ENCODE data around the gene IL17RB. TPM values are rescaled to one million over a fixed set of nuclear protein-coding genes. Genes with fewer than 3 reads are reported as not detected.

The IL17RB gene
- total RNA-seq, 1 donor = under 0.01 TPM

DNA sequence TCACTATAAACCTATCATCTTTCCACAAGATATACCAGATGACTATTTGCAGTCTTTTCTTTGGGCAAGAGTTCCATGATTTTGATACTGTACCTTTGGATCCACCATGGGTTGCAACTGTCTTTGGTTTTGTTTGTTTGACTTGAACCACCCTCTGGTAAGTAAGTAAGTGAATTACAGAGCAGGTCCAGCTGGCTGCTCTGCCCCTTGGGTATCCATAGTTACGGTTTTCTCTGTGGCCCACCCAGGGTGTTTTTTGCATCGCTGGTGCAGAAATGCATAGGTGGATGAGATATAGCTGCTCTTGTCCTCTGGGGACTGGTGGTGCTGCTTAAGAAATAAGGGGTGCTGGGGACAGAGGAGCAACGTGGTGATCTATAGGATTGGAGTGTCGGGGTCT is 33.9 kb upstream of the IL17RB start:
- no peak overlapping the region for H3K27ac ChIP-seq (ENCODE audit: low read depth, low read length)
- H3K4me2 ChIP-seq (ENCODE audit: insufficient read depth, low read length) = no peak overlapping the region
- H3K4me1 ChIP-seq (ENCODE audit: insufficient read depth, low read length) = no peaks in the 10 kb centered on the region
- H3K27me3 ChIP-seq (ENCODE audit: insufficient read depth, low read length) = peaks cover 7% of the 10 kb centered on the region
- no peaks in the 10 kb centered on the region for H3K9me3 ChIP-seq (ENCODE audit: low read depth, low read length)
- H2AFZ ChIP-seq (ENCODE audit: low read length) = no peak overlapping the region
- H4K20me1 ChIP-seq (ENCODE audit: insufficient read depth, low read length) = no peaks in the 10 kb centered on the region
- TF ChIP-seq CTCF (IDR thresholded peaks at IDR 0.05; ENCODE audit: extremely low read depth, low read depth, low read length) = no peak
- no peak for DNase-seq (ENCODE audit: insufficient read length, low spot score, missing footprints)
- H3K79me2 ChIP-seq (ENCODE audit: insufficient read depth, low read length) = no peaks in the 10 kb centered on the region
- H3K4me3 ChIP-seq (ENCODE audit: insufficient read depth, low read length) = no peak overlapping the region
- H3K36me3 ChIP-seq (ENCODE audit: insufficient read depth, low read length) = no peaks in the 10 kb centered on the region

DNA sequence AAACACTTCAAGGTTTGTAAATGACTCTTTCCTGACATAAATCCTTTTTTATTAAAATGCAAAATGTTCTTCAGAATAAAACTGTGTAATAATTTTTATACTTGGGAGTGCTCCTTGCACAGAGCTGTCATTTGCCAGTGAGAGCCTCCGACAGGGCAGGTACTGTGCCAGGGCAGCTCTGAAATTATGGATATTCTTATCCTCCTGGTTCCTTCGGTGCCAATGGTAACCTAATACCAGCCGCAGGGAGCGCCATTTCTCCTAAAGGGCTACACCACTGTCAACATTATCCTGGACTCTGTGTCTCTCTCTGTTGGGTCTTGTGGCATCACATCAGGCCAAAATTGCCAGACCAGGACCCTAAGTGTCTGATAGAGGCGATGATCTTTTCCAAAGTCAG is 33.1 kb upstream of the IL17RB start:
- peak; percentile 32 for TF ChIP-seq CTCF (IDR thresholded peaks at IDR 0.05; ENCODE audit: extremely low read depth, low read depth, low read length)
- H3K27me3 ChIP-seq (ENCODE audit: insufficient read depth, low read length) = peaks cover 7% of the 10 kb centered on the region
- no peak overlapping the region for H3K4me2 ChIP-seq (ENCODE audit: insufficient read depth, low read length)
- H3K4me3 ChIP-seq (ENCODE audit: insufficient read depth, low read length) = no peak overlapping the region
- H4K20me1 ChIP-seq (ENCODE audit: insufficient read depth, low read length) = no peaks in the 10 kb centered on the region
- H2AFZ ChIP-seq (ENCODE audit: low read length) = no peak overlapping the region
- H3K27ac ChIP-seq (ENCODE audit: low read depth, low read length) = no peak overlapping the region
- H3K79me2 ChIP-seq (ENCODE audit: insufficient read depth, low read length) = no peaks in the 10 kb centered on the region
- H3K36me3 ChIP-seq (ENCODE audit: insufficient read depth, low read length) = no peaks in the 10 kb centered on the region
- H3K9me3 ChIP-seq (ENCODE audit: low read depth, low read length) = no peaks in the 10 kb centered on the region
- DNase-seq (ENCODE audit: insufficient read length, low spot score, missing footprints) = no peak
- no peaks in the 10 kb centered on the region for H3K4me1 ChIP-seq (ENCODE audit: insufficient read depth, low read length)

DNA sequence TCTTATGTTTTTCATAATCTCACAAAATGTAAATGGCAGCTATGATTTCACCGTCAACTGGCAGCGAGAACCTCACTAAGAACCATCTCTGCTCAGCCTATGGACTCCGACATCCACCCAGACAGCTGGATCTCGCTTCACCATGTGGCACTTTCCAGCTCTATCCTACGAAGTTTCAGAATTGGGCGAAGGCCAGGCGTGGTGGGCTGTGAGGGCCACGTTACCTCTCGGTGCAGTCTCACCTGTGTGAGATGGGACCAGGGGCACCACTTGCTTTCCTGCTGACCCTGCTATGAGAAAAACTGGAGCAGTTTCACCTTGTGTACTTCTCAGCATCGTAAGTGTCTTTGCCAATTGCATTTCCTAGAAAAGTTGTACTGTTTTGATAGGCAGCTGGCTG is 32.5 kb upstream of the IL17RB start:
- Histone ChIP-seq H3K27ac (ENCODE audit: low read depth, low read length) (no peak overlapping the region), H2AFZ (ENCODE audit: low read length) (no peak overlapping the region), H3K4me3 (ENCODE audit: insufficient read depth, low read length) (no peak overlapping the region), H3K27me3 (ENCODE audit: insufficient read depth, low read length) (peaks cover 7% of the 10 kb centered on the region), H3K79me2 (ENCODE audit: insufficient read depth, low read length) (no peaks in the 10 kb centered on the region), H3K4me2 (ENCODE audit: insufficient read depth, low read length) (no peak overlapping the region), H4K20me1 (ENCODE audit: insufficient read depth, low read length) (no peaks in the 10 kb centered on the region), H3K4me1 (ENCODE audit: insufficient read depth, low read length) (no peaks in the 10 kb centered on the region), H3K9me3 (ENCODE audit: low read depth, low read length) (no peaks in the 10 kb centered on the region), H3K36me3 (ENCODE audit: insufficient read depth, low read length) (no peaks in the 10 kb centered on the region)
- DNase-seq (ENCODE audit: insufficient read length, low spot score, missing footprints) = no peak
- no peak for TF ChIP-seq CTCF (IDR thresholded peaks at IDR 0.05; ENCODE audit: extremely low read depth, low read depth, low read length)

DNA sequence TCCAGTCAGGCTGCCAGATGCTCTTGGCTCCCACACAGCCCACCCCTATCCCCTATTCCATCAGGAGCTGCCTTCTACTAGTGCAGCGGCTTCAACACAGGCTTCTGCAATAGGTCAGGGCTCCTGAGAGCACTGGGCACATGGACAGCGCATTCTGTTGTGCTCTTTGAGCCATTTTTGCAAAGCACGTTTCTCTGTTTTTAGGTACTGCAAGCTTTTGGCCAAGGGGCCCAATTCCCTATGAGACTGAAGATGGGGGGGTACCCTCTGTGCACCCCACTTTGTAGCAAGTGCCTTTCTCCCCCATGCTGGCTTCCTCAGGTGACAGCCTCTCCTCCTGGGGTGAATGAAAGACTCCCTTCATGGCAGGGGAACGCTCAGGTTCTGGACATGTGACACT is 31.3 kb upstream of the IL17RB start:
- Histone ChIP-seq H3K4me2 (ENCODE audit: insufficient read depth, low read length) (no peak overlapping the region), H3K79me2 (ENCODE audit: insufficient read depth, low read length) (no peaks in the 10 kb centered on the region), H3K4me1 (ENCODE audit: insufficient read depth, low read length) (no peaks in the 10 kb centered on the region), H3K27ac (ENCODE audit: low read depth, low read length) (no peak overlapping the region), H4K20me1 (ENCODE audit: insufficient read depth, low read length) (no peaks in the 10 kb centered on the region), H3K36me3 (ENCODE audit: insufficient read depth, low read length) (no peaks in the 10 kb centered on the region), H3K4me3 (ENCODE audit: insufficient read depth, low read length) (no peak overlapping the region), H2AFZ (ENCODE audit: low read length) (no peak overlapping the region), H3K27me3 (ENCODE audit: insufficient read depth, low read length) (peaks cover 7% of the 10 kb centered on the region), H3K9me3 (ENCODE audit: low read depth, low read length) (no peaks in the 10 kb centered on the region)
- TF ChIP-seq CTCF (IDR thresholded peaks at IDR 0.05; ENCODE audit: extremely low read depth, low read depth, low read length) = no peak
- no peak for DNase-seq (ENCODE audit: insufficient read length, low spot score, missing footprints)
